Mesendoderm (in vitro differentiated cells): ENCODE data around the gene FMN1.

Experiments
- DNase-seq: peaks from one replicate; pipeline ENCODE4 v3.0.0; 2013
- H2AK5ac ChIP-seq: 2 replicates; pipeline ENCODE4 v1.6.1; 2013; ENCODE audit warnings: low read length, inconsistent platforms
- H2BK120ac ChIP-seq: 2 replicates; pipeline ENCODE4 v1.6.1; 2013; ENCODE audit warnings: low read depth, mild to moderate bottlenecking, low read length, moderate library complexity, mixed read lengths
- H2BK15ac ChIP-seq: replicated peaks from 2 replicates; pipeline ENCODE4 v1.6.1; 2013; ENCODE audit warnings: low read depth, mild to moderate bottlenecking, moderate library complexity
- H2BK5ac ChIP-seq: 2 replicates; pipeline ENCODE4 v1.6.1; 2013; ENCODE audit warnings: low read length, inconsistent platforms
- H3K18ac ChIP-seq: 2 replicates; pipeline ENCODE4 v1.6.1; 2013; ENCODE audit warnings: mild to moderate bottlenecking, low read length, mixed read lengths
- H3K23ac ChIP-seq: one replicate; pipeline ENCODE4 v1.6.1; 2013; ENCODE audit warnings: low read length
- H3K27ac ChIP-seq: 2 replicates; pipeline ENCODE4 v1.5.1; 2013; ENCODE audit warnings: low read depth, mild to moderate bottlenecking, inconsistent platforms, low read length, moderate library complexity
- H3K27me3 ChIP-seq: 2 replicates; pipeline ENCODE4 v1.6.1; 2013; ENCODE audit warnings: low read length, control low read depth, mild to moderate bottlenecking, inconsistent platforms; ENCODE audit not compliant: insufficient read depth, poor library complexity
- H3K36me3 ChIP-seq: 2 replicates; pipeline ENCODE4 v1.6.1; 2013; ENCODE audit warnings: low read length, inconsistent platforms; ENCODE audit not compliant: control insufficient read depth, insufficient read depth
- H3K4ac ChIP-seq: one replicate; pipeline ENCODE4 v1.6.1; 2013; ENCODE audit warnings: low read depth, mild to moderate bottlenecking, low read length, moderate library complexity
- H3K4me1 ChIP-seq: 2 replicates; pipeline ENCODE4 v1.6.1; 2013; ENCODE audit warnings: low read depth, low read length, inconsistent platforms; ENCODE audit not compliant: control insufficient read depth
- H3K4me2 ChIP-seq: 2 replicates; pipeline ENCODE4 v1.6.1; 2013; ENCODE audit warnings: low read length
- H3K4me3 ChIP-seq: 2 replicates; pipeline ENCODE4 v1.5.1; 2013; ENCODE audit warnings: mild to moderate bottlenecking, low read length
- H3K56ac ChIP-seq: one replicate; pipeline ENCODE4 v1.6.1; 2013; ENCODE audit warnings: low read length
- H3K79me1 ChIP-seq: 2 replicates; pipeline ENCODE4 v1.6.1; 2013; ENCODE audit warnings: low read length, inconsistent platforms
- H3K79me2 ChIP-seq: 2 replicates; pipeline ENCODE4 v1.6.1; 2013; ENCODE audit warnings: mild to moderate bottlenecking, low read length; ENCODE audit not compliant: control insufficient read depth, insufficient read depth
- H3K9ac ChIP-seq: 2 replicates; pipeline ENCODE4 v1.6.1; 2013; ENCODE audit warnings: low read length, inconsistent platforms
- H4K5ac ChIP-seq: one replicate; pipeline ENCODE4 v1.6.1; 2013; ENCODE audit warnings: low read length
- H4K8ac ChIP-seq: one replicate; pipeline ENCODE4 v1.6.1; 2013; ENCODE audit warnings: low read depth, mild to moderate bottlenecking, control low read depth, low read length, moderate library complexity
- WGBS: extraction: QIAGEN DNeasy Blood & Tissue Kit; methylation state at CpG from one replicate; pipeline ENCODE4 v1.1.7; 2013; ENCODE audit warnings: low lambda C conversion rate, missing lambda C conversion rate; ENCODE audit not compliant: insufficient coverage; ENCODE audit errors: extremely low coverage; 5-methylcytosine and 5-hydroxymethylcytosine counted together

FMN1 gene

DNA sequence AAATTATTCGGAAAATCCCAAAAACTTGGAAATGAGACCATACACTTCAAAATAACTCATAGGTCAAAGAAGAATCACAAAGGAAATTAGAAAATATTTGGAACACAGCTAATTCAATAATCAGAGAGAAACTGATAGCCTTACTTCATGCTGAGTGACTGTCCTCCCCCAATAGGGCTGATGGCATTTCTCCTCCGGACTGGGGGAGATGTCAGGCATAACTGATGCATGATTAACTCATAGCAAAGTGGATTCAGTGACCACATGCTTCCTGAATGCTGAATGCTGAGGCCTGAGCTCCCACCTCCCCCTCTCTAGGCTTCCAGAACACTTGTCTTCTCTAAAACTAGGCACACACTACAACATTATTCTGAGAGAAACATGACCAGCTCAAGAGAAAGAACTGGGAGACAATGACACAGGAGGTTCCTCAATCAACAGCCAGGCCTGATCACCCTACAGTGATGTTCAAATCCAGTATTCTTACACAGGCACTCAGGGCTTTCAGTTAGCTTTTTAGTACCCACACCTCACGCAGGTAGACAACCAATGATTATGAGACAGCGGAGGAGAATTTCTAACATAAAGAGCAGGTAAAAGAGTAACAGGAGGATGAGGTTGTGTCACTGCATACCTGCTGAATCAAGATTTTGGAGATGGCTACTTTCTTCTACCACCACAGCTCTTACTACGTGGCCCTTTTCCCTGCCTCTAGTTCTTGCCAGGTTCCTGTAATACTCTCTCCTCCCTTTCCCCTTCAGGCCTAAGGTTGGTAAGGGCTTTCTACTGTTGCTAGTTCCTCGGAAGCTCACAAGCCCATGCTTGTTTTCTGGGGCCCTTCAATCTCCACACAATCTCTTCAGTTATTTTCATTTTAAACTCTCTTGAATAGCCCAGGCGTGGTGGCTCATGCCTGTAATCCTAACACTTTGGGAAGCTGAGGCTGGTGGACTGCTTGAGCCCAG is 96.1 kb downstream of the FMN1 start:
- no peak overlapping the region for H3K18ac ChIP-seq
- H3K27ac ChIP-seq = no peak overlapping the region
- H3K36me3 ChIP-seq = no peaks in the 10 kb centered on the region
- H3K4me3 ChIP-seq = no peak overlapping the region
- no peaks in the 10 kb centered on the region for H3K79me1 ChIP-seq
- no peak overlapping the region for H3K4me2 ChIP-seq
- no peak overlapping the region for H2BK120ac ChIP-seq
- no peak overlapping the region for H3K23ac ChIP-seq
- no peaks in the 10 kb centered on the region for H3K4me1 ChIP-seq
- H2BK15ac ChIP-seq = no peak overlapping the region
- H4K8ac ChIP-seq = no peak overlapping the region
- WGBS = no CpG with 5 or more reads among the region's 7 CpGs
- no peaks in the 10 kb centered on the region for H3K27me3 ChIP-seq
- peak; percentile 68 for DNase-seq
- H4K5ac ChIP-seq = no peak overlapping the region
- H3K56ac ChIP-seq = no peak overlapping the region
- no peaks in the 10 kb centered on the region for H3K79me2 ChIP-seq
- no peak overlapping the region for H2BK5ac ChIP-seq
- no peak overlapping the region for H2AK5ac ChIP-seq
- H3K4ac ChIP-seq = no peak overlapping the region
- H3K9ac ChIP-seq = no peak overlapping the region

DNA sequence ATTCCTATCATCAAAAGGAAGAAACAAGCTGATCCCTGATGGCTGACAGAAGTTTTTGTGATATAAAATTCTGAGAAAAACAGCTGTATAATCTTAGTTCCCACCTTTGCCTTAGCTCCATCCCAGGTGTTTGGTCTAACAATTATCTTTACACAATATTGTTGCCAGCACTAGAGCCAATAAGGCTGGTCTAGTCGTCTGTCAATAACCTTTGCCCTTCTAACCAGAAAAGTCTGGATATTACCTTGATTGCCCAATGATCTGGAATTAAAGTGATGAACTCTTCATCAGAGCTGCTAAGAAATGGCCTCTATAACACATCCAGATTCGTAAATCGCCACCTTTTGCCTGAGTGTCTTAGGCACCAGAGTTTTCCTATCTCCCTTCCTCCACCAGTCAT is 98.4 kb downstream of the FMN1 start:
- Histone ChIP-seq H4K5ac (no peak overlapping the region), H3K79me2 (no peaks in the 10 kb centered on the region), H3K79me1 (no peaks in the 10 kb centered on the region), H3K27me3 (no peaks in the 10 kb centered on the region), H3K9ac (no peak overlapping the region), H3K4ac (no peak overlapping the region), H2BK15ac (no peak overlapping the region), H3K4me3 (no peak overlapping the region), H3K4me1 (no peaks in the 10 kb centered on the region), H3K27ac (no peak overlapping the region), H4K8ac (no peak overlapping the region), H3K36me3 (no peaks in the 10 kb centered on the region), H3K18ac (no peak overlapping the region), H3K56ac (no peak overlapping the region), H2BK120ac (no peak overlapping the region), H2BK5ac (no peak overlapping the region), H3K23ac (no peak overlapping the region), H2AK5ac (no peak overlapping the region), H3K4me2 (no peak overlapping the region)
- no CpG with 5 or more reads among the region's 3 CpGs for WGBS
- no peak for DNase-seq

DNA sequence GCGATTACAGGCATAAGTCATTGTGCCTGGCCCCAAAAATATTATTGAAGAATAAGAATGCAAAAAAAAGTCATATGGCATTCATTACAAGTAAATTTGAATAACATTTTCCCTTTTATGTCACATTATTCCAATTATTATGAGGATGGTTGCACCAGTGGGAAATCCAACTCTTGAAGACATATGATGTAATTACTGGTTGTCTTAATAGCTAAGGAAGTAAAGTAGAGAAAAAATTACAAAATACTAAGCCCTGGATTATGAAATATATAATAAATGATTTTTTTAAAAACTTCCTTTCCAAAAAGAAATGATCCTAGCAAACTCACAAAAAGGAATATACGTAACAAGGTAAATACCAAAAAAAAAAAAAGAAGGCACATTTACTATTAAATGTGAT is 98.9 kb downstream of the FMN1 start:
- Histone ChIP-seq H3K79me2 (no peaks in the 10 kb centered on the region), H4K8ac (no peak overlapping the region), H3K79me1 (no peaks in the 10 kb centered on the region), H2BK120ac (no peak overlapping the region), H2BK15ac (no peak overlapping the region), H3K56ac (no peak overlapping the region), H3K36me3 (no peaks in the 10 kb centered on the region), H3K4me2 (no peak overlapping the region), H3K4ac (no peak overlapping the region), H2BK5ac (no peak overlapping the region), H4K5ac (no peak overlapping the region), H3K4me3 (no peak overlapping the region), H3K4me1 (no peaks in the 10 kb centered on the region), H3K27ac (no peak overlapping the region), H3K27me3 (no peaks in the 10 kb centered on the region), H3K9ac (no peak overlapping the region), H3K18ac (no peak overlapping the region), H2AK5ac (no peak overlapping the region), H3K23ac (no peak overlapping the region)
- WGBS = no CpG with 5 or more reads among the region's 2 CpGs
- no peak for DNase-seq

DNA sequence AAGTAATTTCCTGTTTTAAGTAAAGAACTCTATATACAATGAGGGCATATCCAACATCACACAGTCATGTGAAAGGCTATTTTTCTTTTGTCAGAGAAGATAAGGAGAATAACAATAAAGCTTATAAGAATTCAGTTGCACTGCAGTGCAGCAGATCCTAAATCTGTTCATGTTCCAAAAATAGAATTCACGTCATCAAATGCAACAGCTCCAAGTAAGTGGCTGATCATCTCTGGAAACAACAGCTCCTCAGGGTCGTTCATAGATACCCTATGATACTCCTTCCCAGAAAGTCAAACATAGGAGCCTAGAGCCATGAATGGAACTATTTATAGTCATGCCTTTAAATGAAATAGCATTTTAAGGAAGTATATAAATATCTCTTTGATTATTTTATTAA is 100.2 kb downstream of the FMN1 start:
- no peaks in the 10 kb centered on the region for H3K27me3 ChIP-seq
- H3K36me3 ChIP-seq = no peaks in the 10 kb centered on the region
- no peak overlapping the region for H3K4me2 ChIP-seq
- H4K8ac ChIP-seq = no peak overlapping the region
- H3K27ac ChIP-seq = no peak overlapping the region
- no peak overlapping the region for H3K23ac ChIP-seq
- H2AK5ac ChIP-seq = no peak overlapping the region
- H2BK15ac ChIP-seq = no peak overlapping the region
- no peaks in the 10 kb centered on the region for H3K4me1 ChIP-seq
- WGBS = no CpG with 5 or more reads among the region's 2 CpGs
- H2BK120ac ChIP-seq = no peak overlapping the region
- no peak overlapping the region for H3K56ac ChIP-seq
- no peak overlapping the region for H4K5ac ChIP-seq
- no peak overlapping the region for H3K9ac ChIP-seq
- H2BK5ac ChIP-seq = no peak overlapping the region
- DNase-seq = no peak
- no peaks in the 10 kb centered on the region for H3K79me2 ChIP-seq
- H3K4me3 ChIP-seq = no peak overlapping the region
- no peaks in the 10 kb centered on the region for H3K79me1 ChIP-seq
- no peak overlapping the region for H3K4ac ChIP-seq
- no peak overlapping the region for H3K18ac ChIP-seq

DNA sequence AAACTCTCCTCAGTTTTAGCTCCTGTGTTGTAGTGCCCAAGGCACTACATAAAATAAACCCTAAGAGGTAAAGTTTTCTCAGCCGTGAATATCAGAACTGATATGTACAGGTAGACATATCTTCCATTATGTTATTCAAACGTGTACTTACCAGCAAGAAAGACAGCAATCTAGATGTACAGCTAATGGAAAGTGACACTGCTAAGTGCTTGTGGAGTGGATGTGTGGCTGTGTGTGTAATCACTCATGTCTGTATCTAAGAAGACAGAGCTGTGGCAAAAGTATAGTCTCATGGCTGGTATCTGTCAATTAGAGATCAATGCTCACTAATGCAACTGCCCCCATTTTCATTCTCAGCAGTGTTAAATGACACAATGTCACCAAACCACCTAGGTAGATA is 101.3 kb downstream of the FMN1 start:
- WGBS = no CpG with 5 or more reads among the region's 2 CpGs

More for the DNA sequence above, 101.3 kb downstream of the FMN1 start:
- no peak overlapping the region for H3K4ac ChIP-seq
- no peak overlapping the region for H3K27ac ChIP-seq
- H3K56ac ChIP-seq = no peak overlapping the region
- no peak overlapping the region for H3K23ac ChIP-seq
- no peak overlapping the region for H2BK120ac ChIP-seq
- H3K79me1 ChIP-seq = no peaks in the 10 kb centered on the region
- H2BK15ac ChIP-seq = no peak overlapping the region
- no peaks in the 10 kb centered on the region for H3K4me1 ChIP-seq
- H3K4me2 ChIP-seq = no peak overlapping the region
- H3K9ac ChIP-seq = no peak overlapping the region
- H2AK5ac ChIP-seq = no peak overlapping the region
- no peak overlapping the region for H3K4me3 ChIP-seq
- no peak overlapping the region for H3K18ac ChIP-seq
- no peaks in the 10 kb centered on the region for H3K36me3 ChIP-seq
- no peaks in the 10 kb centered on the region for H3K79me2 ChIP-seq
- no peak overlapping the region for H4K5ac ChIP-seq
- no peak overlapping the region for H4K8ac ChIP-seq
- H2BK5ac ChIP-seq = no peak overlapping the region
- DNase-seq = no peak
- no peaks in the 10 kb centered on the region for H3K27me3 ChIP-seq
